GM12872 (cell line): Measurements from ENCODE around the gene ZKSCAN8.

Source experiments
- TF ChIP-seq, protein P1 (sequence below): IDR thresholded peaks from 3 replicates; pipeline ENCODE4 v1.5.1; 2011; ENCODE audit warnings: low read depth, mild to moderate bottlenecking, low read length, moderate library complexity; ENCODE audit not compliant: insufficient read depth

The ZKSCAN8 gene

GRCh38 chr6:28141500-28142329 lies at the start of gene ZKSCAN8:
TSS of gene ZKSCAN8 (plus strand) at chr6:28141883. CDS start at chr6:28148408, 6,525 bp downstream.
- TF ChIP-seq, protein P1, sequence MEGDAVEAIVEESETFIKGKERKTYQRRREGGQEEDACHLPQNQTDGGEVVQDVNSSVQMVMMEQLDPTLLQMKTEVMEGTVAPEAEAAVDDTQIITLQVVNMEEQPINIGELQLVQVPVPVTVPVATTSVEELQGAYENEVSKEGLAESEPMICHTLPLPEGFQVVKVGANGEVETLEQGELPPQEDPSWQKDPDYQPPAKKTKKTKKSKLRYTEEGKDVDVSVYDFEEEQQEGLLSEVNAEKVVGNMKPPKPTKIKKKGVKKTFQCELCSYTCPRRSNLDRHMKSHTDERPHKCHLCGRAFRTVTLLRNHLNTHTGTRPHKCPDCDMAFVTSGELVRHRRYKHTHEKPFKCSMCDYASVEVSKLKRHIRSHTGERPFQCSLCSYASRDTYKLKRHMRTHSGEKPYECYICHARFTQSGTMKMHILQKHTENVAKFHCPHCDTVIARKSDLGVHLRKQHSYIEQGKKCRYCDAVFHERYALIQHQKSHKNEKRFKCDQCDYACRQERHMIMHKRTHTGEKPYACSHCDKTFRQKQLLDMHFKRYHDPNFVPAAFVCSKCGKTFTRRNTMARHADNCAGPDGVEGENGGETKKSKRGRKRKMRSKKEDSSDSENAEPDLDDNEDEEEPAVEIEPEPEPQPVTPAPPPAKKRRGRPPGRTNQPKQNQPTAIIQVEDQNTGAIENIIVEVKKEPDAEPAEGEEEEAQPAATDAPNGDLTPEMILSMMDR: no peak

GRCh38 chr6:28104392-28105244 lies 37.1 kb upstream of the ZKSCAN8 start:
- TF ChIP-seq, protein P1: peak; percentile 69

DNA sequence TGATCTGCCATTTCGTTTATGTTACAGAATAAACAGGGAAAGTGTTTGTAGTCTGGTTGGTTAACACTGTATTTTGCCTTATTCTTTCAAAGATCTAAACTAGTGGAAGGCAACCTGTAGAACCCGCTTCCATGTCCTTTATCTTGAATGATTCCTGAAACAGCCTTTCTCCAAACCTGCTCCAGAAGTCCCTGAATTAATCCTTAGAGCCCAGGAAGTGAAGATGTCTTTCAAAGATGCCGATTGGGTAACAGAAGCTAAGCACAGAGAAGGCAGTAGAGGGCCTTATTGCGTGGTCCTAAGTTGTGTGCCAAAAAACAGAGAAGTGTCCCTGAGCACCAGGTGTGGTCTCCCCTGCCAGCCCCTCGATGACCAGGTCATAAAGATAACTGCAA lies 36.4 kb upstream of the ZKSCAN8 start:
- TF ChIP-seq, protein P1: no peak

GRCh38 chr6:28107506-28107905 lies 34.2 kb upstream of the ZKSCAN8 start:
- TF ChIP-seq, protein P1: no peak

- TF ChIP-seq, protein P1: no peak
Observed at GRCh38 chr6:28111964-28112363, 29.7 kb upstream of the ZKSCAN8 start.

- TF ChIP-seq, protein P1: no peak
Observed at GRCh38 chr6:28115799-28116198, 25.9 kb upstream of the ZKSCAN8 start.

DNA sequence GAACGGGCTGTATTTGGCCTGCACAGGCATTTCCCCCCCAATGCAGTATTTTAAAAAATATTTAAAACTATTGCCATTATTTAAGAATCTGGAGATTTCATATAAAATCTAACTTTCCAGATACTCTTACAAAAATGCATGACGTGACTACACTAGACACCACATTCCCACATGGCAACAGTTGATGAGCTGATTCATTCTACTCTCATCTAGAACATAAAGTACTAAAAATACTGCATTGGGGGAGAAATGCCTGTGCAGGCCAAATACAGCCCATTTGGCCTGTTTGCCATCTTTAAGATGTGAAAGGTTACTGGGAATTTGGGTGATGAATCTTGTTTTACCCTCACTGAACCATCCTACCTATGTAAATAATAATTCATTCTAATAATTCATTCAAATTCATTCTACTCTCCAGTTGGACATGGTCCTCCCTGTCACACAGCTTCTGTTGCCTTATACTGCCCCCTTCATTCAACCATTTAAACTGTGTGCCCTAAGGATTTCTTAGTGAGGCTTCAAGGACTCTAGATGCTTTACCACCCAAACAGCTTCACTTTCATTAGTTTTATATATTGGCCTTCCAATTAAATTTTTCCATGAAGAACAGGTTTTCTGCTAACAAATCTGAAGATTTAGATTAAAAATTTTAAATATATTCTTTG lies 24.2 kb upstream of the ZKSCAN8 start:
- TF ChIP-seq, protein P1: no peak
